Measurements from ENCODE around the gene TOM1.

TOM1 gene

DNA sequence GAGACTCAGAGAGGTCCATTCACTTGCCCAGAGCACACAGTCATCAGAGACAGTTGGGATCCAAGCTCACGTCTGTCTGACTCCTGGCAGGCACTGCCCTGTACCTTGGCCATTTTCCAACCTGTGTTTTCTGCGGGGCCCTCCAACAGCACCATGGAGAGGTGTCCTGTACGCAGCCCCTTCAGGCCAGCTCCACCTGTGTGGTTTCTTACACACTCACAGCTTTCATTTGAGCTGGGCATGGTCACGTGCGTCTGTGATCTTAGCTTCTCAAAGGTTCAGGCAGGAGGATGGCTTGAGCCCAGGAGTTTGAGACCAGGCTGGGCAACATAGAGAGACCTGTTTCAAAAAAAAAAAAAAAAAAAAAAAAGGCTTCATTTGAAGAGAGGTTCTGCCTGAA lies 24.4 kb downstream of the TOM1 start:
- DNase-seq (ENCODE audit: low read depth): no peak

DNA sequence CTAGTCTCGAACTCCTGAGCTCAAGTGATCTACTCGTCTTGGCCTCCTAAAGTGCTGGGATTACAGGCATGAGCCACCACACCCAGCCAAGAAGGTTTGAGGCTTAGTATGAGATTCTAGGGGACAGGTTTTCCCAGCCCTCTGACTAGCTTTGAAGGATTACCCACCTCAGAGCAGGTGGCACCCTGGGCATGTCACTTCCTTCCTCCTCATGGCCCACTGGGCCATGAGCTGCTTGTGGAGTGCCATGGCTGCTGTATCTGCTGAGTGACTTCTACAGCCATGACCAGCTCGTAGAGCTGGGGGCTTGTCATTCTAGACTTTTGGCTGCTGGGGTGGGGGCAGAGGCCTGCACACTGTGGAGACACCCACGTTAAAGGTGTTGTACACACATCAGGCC lies 25.1 kb downstream of the TOM1 start:
- DNase-seq (ENCODE audit: low read depth): no peak

DNA sequence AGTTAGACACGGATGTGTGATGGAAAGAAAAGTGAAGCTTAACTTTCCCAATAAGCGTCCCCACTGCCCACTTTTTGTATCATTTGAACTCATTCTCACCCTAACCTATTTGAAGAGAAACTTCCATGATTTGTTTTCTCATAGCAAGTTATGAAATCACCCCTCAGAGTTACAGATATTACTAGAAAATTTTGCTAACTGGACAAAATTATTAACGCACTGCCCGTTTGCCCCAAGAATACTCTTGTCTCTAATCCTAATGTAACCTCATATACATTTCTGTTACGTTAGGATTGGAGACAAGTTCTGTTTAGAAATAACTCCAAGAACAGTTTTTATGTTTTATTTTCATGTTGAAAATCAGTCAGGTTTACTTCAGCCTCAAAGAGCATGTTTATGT lies 25.5 kb downstream of the TOM1 start:
- no peak for DNase-seq (ENCODE audit: low read depth)

DNA sequence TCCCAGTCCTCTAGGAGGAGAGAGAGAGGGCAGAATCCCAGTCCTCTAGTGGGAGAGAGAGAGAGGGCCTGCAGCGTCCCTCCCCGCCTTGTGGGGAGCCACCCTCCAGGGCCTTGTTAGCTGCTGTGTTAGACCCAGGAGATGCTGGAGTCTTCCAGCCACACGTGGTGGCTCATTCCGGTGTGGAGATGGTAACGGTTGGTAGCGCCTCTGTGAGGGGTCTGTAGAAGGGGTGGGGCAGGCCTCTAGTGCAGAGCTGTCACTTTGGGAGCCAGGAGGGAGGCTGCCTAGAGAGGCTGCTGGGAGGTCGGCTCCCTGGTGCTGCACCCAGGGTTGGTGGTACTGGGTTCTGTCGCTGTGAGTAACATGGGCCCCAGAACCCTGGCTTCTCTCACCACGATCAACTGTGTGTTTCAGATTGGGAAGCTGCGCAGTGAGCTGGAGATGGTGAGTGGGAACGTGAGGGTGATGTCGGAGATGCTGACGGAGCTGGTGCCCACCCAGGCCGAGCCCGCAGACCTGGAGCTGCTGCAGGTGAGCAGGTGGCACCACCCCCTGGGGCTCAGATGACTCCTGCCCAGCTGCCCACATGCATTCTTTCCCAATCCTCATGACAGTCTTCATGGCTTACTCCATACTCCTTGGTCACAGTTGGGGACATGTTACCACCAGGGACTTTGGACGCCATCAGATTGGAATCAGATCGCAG lies 27.3 kb downstream of the TOM1 start:
- no peak for DNase-seq (ENCODE audit: low read depth)

DNA sequence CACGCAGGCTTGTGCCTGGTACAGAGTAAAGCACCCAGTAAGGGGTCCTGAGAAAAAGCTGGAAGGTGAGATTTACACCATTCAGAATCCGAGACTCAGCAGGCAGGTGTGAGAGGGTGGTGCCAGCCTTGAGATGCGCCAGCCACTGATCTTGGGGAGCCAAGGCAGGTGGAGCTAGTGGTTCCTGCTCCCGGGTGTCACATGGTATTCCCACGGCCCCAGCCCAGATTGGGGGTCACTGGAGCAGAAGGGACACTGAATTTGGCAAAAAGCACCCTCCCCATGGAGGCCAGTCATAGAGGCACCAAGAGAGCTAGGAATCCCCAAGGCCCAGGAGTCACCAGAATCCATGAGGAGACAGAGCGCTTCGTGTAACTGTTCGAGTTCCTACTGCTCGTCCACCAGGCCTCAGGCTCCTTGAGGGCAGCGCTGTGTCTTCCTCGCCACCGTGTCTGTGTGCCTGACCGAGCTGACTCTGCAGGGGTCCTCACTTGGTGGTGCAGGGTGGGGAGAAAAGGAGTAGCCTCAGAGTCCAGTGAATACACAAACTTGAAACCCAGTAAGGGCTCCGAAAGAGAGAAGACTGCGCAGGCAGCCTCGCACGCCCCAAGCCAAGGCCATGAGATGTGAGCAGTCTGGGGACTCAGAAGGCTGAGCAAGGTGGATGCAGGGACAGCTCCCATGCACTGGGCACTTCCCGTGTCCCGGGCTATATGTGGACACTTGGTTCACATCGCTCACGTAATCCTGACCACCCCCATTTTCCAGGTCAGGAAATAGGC lies 28.2 kb downstream of the TOM1 start:
- no peak for DNase-seq (ENCODE audit: low read depth)

DNA sequence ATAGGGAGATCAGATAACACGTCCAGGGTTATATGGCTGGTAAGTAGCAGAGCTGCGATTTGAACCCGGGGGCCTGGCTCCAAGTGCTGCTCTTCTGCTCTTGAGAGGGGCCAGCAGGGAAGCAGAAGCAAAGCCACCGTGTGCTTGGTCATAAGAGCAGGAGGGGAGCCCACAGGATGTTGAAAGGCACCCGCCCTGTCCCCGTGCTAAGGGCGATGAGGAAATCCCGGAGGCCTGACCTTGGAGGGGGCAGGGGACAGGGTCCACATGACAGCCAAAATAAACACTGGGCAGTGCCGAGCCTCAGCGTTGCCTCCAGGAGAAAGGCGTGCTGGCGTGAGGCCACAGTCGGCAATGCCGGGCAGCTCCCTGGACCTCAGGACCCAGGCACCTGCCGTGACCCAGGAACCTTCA lies 28.8 kb downstream of the TOM1 start:
- DNase-seq (ENCODE audit: low read depth): no peak

DNA sequence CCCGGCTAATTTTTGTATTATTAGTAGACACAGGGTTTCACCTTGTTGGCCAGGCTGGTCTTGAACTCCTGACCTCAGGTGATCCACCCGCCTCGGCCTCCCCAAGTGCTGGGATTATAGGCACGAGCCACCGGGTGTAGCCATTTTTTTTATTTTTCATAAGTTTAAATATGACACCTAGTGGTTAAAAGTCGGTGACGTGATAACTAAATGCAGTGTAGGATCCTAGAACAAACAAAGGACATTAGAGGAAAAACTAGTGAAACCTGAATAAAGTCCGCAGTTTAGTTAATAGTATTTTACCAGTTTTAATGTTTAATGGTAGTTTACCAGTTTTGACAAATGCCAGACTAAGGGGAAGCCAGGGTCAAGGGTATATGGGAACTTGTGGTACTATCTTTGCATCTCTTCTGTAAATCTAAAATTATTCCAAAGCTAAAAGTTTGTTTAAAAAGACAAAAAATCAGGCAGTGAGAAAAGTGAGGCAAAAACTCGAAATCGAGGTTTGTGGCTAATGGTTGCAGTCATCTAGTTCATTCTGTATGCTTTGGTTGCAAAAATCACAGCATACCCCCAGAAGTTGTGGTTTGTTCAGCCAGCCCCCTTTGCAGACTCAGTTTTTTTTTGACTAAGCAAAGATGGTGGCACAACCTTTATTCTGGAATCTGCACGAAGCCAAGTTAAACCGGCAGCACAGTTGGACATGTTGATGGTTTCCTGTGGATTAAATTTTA lies 29.6 kb downstream of the TOM1 start:
- no peak for DNase-seq (ENCODE audit: low read depth)

DNA sequence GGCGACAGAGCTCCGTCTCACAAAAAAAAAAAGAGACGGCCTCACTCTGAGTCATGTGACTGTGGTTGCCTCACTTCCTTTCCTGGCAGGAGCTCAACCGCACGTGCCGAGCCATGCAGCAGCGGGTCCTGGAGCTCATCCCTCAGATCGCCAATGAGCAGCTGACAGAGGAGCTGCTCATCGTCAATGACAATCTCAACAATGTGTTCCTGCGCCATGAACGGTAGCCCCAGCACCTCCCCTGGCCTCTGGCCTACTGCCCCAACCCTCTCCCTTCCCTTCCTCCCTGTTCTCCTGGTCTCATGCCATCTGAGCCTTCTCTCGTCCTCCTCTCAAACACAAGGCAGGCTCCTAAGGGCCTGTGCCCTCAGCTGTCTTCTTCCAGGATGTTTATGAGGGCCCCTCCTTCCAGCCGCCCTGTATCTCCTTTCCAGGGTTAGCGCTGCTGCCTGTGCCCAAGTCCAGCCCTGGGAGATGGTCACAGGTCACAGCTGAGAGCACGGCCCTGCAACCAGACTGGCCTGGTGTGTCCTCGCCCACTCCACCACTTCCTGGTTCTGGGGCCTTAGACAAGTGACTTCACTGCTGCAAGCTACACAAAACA lies 30.7 kb downstream of the TOM1 start:
- peak; percentile 47 for DNase-seq (ENCODE audit: low read depth)

DNA sequence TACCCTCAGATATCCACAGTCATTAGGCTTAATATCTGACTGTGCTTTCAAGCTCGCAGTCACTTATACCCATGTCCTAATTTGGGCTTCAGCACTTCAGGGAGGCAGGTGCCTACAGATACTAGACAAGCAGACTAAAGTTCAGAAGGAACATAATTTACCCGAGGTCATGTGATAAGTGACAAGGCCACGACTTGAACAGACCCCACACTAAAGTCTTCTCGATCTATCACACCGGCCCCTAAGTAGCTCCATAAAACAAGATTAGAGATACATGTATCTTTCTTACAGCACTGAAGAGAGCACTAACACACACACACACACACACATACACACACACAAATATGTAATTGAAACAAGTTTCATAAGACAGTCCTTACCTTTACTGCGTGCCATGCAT lies 32.6 kb downstream of the TOM1 start:
- no peak for DNase-seq (ENCODE audit: low read depth)

DNA sequence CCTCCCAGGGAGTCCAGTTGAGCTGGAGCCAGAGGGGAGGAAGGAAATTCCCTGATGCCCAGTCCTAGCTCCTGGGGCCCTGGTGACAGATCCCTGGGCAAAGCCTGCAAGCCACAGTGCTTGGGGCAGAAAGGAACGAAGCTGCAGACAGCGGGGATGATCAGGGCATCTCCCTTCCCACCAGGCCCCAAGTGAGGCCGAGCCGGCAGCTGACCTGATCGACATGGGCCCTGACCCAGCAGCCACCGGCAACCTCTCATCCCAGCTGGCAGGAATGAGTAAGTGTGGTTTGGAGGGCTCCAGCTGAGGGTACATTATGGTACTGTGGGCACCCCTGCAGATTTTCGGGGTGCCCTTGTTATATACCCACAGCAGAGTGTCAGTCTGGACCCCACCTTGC lies 33.5 kb downstream of the TOM1 start:
- DNase-seq (ENCODE audit: low read depth): no peak

DNA sequence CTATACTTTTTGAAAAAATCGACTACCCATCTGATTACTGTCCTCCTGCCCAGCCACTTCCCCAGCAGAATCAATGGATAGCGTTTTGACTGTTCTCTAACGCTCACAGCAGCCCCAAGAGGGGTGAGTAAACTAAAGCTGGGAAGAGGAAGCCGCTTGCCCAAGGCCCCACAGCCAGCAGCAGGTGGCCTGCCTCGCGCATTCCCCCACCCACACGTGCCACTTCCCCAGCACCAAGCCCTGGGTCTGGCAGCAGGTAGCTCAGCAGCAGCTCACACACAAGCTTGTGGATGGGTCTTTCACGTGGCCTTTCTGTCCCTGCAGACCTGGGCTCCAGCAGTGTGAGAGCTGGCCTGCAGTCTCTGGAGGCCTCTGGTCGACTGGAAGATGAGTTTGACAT lies 34.3 kb downstream of the TOM1 start:
- DNase-seq (ENCODE audit: low read depth): peak; percentile 13

DNA sequence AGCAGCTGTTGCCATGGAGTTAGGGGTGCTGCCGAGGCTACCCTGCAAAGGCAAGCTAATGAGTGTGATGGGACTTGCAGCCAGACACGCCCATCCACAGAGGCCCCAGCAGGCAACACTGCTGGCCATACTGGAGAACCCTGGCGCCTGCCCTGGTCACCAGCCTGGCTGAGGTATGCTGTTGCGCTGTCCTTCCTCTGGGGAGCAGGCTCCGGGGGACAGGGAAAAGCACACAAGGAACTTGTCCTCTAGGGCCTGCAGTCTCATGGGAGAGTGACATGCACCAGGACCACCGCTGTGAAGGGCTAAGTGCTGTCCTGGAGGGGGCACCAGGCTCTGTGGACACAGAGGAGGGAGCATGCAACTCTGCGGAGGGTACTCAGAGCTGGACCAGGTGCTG lies 35.8 kb downstream of the TOM1 start:
- no peak for DNase-seq (ENCODE audit: low read depth)

DNA sequence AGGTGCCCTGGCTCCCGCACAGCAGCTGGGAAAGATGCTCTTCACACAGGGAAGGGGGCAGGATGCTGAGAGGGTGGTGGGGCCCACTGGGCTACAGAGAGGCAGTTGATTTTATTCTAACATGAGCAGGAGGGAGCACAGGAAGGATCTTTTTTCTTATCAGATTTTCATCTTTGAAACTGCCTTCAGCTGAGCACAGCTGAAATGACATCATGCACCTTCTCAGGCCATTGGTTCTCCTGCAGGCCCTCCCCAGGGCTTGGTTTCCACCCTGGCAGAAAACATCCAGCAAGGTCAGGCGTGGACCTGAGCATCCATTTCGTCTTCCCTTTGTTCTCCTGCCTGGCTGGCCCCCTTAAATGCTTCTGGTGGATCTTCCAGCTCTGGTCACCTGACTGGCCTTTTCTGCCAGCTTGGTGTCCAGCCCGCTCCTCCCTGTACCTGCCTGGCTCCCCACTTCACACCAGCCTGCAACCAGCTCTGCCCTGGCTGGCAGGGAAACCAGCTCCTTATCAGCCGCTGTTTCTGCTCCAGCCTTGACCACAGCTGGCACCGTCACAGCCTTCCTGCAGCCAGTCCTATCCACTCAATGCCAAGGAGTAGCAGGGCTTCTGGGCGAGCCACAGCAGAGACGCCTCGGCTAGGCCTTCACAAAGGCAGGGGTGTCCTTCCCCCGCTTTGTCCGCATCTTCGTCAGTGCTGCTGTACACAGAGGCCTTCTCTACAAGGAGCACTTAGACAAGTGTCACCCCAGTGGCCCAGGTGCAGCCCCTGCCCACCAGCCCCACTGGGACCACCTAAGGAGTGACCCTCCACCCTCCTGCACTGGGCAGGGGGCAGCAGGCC lies 36.5 kb downstream of the TOM1 start:
- no peak for DNase-seq (ENCODE audit: low read depth)

DNA sequence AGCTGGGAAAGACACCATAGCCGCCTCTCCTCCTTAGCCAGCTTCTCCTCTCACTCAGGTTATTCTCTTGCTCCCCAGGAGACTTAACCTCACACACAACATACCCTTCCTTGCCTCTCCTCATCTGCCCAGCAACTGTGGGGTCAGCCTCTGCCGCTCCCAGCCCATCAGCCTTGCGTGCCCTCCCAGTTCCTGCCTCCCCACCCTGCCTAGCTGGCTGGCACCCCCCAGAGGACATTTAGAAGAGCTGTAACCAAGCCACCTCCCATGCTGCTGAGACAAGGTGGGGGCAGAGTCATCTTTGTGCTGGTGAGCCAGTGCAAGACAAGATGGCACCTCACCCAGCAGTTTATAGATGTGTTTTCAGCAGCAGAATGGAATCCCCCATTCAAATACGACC lies 38.2 kb downstream of the TOM1 start:
- no peak for DNase-seq (ENCODE audit: low read depth)

DNA sequence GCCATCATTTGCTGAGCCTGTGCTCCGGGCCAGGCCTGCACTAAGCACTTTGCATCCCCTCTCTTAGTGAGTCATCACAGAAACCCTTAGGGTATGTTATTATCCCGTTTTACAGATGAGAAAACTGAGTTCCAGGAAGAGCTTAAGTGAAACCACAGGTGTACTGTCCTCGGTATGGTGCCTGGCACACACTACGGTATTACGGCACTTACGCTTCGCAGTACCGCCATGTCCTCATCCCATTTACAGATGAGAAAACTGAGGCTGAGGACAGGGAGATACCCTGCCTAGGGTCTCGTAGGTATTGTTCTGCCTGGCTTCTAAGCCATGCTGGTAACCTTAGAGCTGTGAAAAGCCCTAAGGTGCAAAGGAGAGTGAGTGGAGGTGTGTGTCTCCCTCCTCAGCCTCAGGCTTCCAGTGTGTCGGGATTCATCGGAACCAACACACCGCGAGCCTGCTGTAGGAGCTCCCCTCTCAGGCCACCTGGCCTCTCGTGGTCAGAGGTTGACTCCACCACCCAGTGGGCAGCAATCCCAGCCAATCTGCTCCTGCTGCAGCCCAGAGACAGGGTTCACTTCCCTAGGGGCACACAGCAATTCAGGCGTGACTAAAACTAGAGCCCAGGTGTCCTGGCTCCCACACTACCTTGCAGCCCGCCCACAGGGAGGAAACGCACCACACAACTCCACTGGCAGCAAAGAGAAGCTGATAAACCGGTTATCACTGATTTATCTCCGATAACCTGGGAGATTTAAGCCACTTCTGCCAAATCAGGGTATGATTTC lies 41.6 kb downstream of the TOM1 start:
- DNase-seq (ENCODE audit: low read depth): no peak

DNA sequence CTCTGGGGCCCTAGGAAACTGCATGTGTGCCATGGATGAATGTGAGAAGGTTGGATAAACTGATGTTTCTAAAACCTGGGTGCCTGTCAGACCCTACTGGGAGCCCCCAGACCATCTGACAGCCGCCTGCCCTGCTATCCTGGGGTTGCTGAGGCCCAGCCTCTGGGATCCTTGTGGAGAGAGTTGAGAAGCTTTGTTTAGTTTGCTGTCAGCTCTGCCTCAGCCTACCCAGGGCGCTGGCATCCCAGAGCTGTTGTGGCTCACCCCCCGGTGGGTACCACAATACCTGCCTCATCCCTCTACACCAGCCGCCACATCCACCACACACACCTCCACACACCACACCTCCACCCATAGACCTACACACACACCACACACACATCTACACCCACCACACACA lies 42.7 kb downstream of the TOM1 start:
- no peak for DNase-seq (ENCODE audit: low read depth)

DNA sequence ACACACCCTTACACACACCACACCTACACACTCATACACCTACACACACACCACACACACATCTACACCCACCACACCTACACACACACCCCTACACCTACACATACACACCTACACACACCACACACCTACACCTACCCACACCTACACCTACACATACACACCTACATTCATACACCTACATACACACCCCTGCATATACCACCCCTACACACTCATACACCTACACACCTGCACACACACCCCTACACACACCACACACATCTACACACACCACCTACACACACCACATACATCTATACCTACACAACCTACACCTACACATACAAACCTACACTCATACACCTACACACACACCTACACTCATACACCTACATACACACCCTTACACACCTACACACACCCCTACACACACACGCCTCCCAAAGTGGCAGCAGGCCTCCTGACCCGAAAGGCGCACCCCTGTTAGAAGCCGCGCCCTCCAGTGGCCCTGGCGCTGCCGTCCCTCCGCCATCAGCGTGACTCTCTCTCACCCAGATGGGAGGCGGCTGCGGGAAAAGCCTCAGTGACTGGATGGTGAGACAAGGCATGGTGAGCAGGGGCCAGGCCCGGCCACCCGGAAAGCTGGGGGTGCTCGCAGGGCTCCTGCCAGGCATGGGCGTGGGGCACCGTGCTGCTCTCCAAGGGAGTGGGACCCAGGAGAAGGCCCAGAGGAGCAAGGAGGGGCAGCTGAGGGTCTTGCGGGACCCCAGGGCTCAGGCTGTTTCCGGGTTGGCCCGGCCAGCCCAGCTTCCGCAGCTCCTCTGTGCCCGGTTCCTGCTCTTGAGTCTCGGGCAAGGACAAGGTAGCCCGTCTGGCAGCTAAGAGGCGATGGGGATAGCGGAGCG lies 44.2 kb downstream of the TOM1 start:
- no peak for DNase-seq (ENCODE audit: low read depth)

DNA sequence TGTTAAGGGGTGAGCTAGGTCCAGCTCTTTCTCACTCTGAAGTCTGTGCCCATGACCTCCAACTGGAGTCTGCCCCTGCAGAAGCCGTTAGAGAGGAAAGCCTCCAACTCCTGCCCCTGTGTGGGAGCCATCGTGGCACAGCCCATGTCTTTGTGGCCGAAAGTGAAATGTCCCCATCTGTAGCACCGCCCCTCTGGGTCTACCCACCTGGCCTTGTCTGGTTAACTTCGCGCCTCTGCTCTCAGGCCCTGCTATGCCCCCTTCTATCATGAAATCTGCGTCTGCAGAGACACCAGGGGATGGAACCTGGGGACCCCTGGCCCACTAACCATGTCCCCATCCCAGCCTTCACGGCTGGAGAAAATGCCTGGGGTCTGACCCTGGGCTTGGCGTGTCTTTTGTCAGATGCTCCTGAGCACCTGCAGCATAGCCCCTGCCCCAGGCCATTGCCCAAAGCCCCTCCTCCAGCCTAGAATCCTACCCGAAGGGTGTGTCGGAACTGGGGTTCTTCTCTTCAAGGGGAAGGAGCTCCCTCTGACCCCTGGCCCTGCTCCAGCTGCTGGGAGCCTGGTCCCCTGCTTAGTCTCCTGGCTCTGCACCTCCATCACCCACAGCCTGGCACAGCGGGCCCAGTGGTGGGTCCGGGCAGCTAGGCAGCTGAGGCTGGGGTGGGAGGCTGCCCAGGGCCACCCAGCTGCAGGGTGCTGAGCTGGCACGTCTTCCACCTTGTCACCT lies 45.4 kb downstream of the TOM1 start:
- no peak for DNase-seq (ENCODE audit: low read depth)

DNA sequence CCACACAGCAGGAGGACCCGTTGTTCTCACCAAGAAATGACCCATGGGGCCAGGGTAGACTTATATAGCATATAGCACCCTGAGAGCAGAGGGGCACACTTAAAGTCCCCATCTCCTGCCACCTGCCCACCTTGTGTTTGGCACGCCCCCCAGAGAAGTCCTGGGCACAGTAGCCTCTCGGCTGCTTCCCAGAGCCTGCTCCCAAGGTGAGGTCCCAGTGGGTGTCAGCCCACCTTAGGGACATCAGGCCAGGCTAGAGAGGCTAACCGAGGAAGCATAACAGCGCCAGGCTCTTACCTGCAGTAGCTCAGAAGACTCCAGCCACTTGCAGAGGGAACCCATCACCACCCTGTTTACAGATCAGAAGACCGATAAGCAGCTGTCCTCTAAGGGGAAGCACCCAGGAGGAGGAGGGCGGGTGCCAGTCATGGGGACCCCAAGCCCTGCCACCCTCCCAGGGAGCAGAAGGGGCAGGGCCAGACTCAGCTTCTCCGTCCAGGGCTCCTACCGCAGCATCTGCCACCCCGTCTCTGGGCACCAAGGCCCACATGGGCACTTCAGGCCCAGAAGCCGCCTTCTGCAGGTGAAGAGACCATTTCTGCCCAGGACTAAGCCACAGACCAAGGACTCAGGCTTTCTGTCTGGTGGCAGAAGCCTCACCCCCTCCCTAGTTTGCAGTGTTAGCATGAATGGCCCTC lies 46.3 kb downstream of the TOM1 start:
- no peak for DNase-seq (ENCODE audit: low read depth)
